ENCODE results near the gene PABPN1L.
A peak's percentile ranks its signal among the peaks of the same experiment; 100 is the strongest.

PABPN1L gene

GRCh38 chr16:88866151-88866920, at the start of gene PABPN1L:
TSS of gene PABPN1L (minus strand) at chr16:88866660. CDS start at chr16:88866606, 54 bp downstream.
- DNase-seq (ENCODE audit: low read depth), result no peak

GRCh38 chr16:88915639-88916327, 49.3 kb upstream of the PABPN1L start:
- DNase-seq (ENCODE audit: low read depth), result no peak

- DNase-seq (ENCODE audit: low read depth), result peak; percentile 88
Observed at GRCh38 chr16:88914750-88915368, 48.4 kb upstream of the PABPN1L start.

DNA sequence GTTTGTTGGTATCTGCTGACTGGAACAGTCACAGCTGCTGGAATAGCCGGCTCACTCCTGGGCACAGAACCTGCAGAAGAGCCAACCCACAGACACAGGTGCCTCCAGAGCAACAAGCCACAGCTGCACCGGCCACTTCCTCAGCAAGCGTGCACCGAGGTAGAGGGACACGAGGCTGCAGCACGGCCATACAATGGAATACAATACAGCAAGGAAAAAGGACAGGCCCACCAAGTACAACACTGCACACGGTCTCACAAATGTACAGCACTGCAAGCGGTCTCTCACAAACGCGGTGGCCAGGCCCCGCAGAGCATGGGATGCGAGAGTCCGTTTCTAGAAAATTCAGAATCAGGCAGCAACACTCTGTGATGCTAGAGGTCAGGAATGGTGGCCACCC, 47.4 kb upstream of the PABPN1L start:
- DNase-seq (ENCODE audit: low read depth), result no peak

DNA sequence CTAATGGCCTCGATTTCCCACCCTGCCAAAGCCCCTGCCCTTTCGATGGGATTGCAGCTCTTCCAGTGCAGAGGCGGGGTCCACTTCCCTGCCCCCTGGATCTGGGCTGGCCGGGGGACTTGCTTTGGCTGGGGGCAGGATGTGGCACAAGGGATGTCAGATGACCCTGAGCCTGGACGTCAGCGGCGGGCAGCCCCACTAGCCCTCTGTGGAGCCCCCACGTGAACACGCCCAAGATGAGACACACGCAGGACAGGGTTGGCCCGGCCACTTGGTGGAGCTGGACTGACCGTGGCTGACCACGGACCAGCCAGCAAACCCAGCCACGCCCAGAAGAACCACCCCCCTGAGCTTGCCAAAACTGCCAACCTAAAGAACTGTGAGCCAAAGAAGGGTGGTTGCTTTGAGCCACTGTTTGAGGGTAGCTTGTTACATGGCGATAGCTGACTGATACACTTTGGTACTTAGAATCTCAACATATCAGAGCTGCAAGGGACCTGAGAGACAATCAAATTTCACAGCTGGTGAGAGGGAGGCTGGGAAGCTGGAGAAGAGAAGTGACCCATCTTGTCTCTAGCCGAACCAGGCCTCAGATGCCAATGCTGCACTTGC, 46.6 kb upstream of the PABPN1L start:
- DNase-seq (ENCODE audit: low read depth), result no peak

- DNase-seq (ENCODE audit: low read depth), result no peak
Observed at GRCh38 chr16:88912556-88912955, 46.1 kb upstream of the PABPN1L start.

DNA sequence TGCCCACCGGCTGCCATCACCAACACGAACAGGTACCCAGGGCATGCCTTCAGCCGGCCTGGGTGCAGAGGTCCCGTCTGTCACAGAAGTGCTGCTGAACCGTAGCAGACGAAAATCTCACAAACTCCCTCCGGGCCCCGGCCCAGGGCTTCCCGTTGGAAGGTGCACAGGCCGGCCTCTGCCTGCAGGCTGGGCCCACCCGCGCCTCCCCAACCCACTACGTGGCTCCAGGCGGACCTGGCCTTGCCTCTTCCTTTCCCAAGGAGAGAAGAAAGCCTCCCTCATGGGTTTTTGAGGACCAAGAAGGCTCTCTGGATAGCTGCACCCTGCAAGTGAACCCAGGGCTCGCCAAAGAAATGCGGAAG, 45.5 kb upstream of the PABPN1L start:
- DNase-seq (ENCODE audit: low read depth), result no peak

GRCh38 chr16:88911136-88911945, 44.9 kb upstream of the PABPN1L start:
- DNase-seq (ENCODE audit: low read depth), result no peak

- no peak for DNase-seq (ENCODE audit: low read depth)
Observed at GRCh38 chr16:88910284-88911135, 44.0 kb upstream of the PABPN1L start.

- no peak for DNase-seq (ENCODE audit: low read depth)
Observed at GRCh38 chr16:88909431-88910210, 43.2 kb upstream of the PABPN1L start.

GRCh38 chr16:88908307-88908706, 41.8 kb upstream of the PABPN1L start:
- DNase-seq (ENCODE audit: low read depth), result no peak

- DNase-seq (ENCODE audit: low read depth), result no peak
Observed at GRCh38 chr16:88907768-88908167, 41.3 kb upstream of the PABPN1L start.

DNA sequence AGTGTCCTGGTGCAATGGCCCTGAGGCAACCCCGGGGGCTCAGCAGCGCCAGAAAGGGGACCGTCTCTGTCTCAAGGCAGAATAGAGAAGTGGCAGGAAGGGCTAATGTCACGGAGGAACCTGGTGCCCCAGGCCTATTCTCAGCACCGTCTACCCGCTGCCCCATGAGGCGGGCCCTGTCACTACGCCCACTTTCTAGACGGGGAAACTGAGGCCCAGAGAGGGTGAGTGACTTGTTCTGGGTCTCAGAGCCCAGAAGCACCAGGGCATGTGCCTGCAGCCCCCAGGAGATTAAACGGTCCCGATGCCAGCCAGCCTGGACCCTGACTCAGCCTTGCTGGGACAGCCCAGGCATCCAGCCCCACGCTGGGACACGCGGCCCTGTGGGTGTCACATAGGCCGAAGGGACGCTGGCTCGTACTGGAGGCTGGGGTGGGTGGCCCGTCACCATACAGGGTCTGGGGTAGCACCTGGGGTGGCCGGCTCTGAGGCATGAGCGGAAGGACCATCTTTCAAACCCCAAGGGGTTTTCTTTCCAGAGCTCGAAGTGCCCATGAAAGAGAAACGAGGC, 40.2 kb upstream of the PABPN1L start:
- no peak for DNase-seq (ENCODE audit: low read depth)

- DNase-seq (ENCODE audit: low read depth), result no peak
Observed at GRCh38 chr16:88906020-88906419, 39.6 kb upstream of the PABPN1L start.

GRCh38 chr16:88905563-88905962, 39.1 kb upstream of the PABPN1L start:
- no peak for DNase-seq (ENCODE audit: low read depth)

- no peak for DNase-seq (ENCODE audit: low read depth)
Observed at GRCh38 chr16:88904676-88905365, 38.4 kb upstream of the PABPN1L start.

GRCh38 chr16:88903267-88903666, 36.8 kb upstream of the PABPN1L start:
- no peak for DNase-seq (ENCODE audit: low read depth)

DNA sequence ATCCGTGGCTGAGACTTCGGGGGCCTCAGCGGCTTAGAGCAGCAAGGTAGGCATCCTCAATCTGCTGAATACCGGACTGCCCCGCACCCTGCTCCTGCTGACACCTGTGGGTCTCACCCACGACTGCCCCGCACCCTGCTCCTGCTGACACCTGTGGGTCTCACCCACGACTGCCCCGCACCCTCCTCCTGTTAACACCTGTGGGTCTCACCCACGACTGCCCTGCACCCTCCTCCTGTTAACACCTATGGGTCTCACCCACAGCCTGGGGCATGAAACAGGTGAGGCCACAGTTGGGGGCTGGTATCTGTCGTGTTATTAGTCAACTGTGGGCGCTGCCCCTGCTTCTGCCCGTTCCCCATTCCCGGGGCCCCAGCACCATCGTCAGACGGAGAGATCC, 36.3 kb upstream of the PABPN1L start:
- DNase-seq (ENCODE audit: low read depth), result no peak

- no peak for DNase-seq (ENCODE audit: low read depth)
Observed at GRCh38 chr16:88901718-88902337, 35.4 kb upstream of the PABPN1L start.
